ENCODE data around the gene ZNF669.

DNA sequence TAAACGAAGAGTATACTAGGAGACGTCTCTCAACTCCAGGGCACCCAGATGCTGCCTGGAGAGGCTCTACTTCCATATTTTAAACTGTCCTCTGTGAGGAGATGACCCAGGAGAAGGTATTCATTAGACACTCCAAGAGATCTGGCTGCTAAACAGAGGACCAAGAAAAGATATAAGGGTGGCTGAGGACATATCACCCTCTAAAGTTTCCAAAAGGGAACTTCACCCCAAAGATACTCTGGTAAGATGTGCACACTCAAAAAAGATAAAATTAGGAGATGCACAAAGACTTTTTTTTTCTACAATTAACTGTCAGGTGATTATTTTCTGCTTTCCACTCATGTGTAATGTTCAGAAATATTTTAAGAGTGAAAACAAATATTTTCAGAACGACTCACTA, 26.9 kb downstream of the ZNF669 start:
- TF ChIP-seq CTCF (IDR thresholded peaks at IDR 0.05) (no peak), EZH2 (IDR thresholded peaks at IDR 0.05) (no peak), EZH2phosphoT487 (IDR thresholded peaks at IDR 0.05) (no peak)
